Endometrium (tissue), 2 donors: ENCODE results near the gene PPP1R12B.
"Not testable (repeated sequence)": the region's sequence is repeated elsewhere in the genome, so short reads cannot be mapped to it uniquely, and the experiment has no call there.

Source experiments
- FAIRE-seq: peaks from 2 replicates; lab custom pipeline; 2012; peaks lifted over from hg19 to GRCh38; lab: Jason Lieb, UNC
- donor health status: control.
- donor health status: control.

PPP1R12B gene

DNA sequence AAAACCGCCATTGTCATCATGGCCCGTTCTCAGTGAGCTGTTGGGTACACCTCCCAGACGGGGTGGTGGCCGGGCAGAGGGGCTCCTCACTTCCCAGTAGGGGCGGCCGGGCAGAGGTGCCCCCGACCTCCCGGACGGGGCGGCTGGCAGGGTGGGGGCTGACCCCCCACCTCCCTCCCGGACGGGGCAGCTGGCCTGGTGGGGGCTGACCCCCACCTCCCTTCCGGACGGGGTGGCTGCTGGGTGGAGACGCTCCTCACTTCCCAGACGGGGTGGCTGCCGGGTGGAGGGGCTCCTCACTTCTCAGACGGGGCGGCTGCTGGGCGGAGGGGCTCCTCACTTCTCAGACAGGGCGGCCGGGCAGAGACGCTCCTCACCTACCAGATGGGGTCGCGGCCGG lies 103.1 kb downstream of the PPP1R12B start:
- FAIRE-seq: not testable (repeated sequence)

DNA sequence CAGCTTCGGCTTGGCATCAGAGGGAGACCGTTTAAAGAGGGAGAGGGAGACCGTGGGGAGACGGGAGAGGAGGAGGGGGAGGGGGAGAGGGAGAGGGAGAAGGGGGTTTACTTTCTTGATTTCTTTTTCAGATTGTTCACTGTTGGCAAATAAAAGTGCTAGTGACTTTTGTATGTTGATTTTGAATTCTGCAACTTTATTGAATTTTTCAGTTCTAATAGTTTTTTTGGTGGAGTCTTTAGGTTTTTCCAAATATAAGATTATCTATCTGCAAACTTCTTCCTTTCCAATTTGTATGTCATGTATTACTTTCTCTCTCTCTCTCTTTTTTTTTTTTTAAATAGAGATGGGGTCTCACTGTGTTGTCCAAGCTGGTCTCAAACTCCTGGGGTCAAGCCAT lies 104.0 kb downstream of the PPP1R12B start:
- FAIRE-seq: no peak

DNA sequence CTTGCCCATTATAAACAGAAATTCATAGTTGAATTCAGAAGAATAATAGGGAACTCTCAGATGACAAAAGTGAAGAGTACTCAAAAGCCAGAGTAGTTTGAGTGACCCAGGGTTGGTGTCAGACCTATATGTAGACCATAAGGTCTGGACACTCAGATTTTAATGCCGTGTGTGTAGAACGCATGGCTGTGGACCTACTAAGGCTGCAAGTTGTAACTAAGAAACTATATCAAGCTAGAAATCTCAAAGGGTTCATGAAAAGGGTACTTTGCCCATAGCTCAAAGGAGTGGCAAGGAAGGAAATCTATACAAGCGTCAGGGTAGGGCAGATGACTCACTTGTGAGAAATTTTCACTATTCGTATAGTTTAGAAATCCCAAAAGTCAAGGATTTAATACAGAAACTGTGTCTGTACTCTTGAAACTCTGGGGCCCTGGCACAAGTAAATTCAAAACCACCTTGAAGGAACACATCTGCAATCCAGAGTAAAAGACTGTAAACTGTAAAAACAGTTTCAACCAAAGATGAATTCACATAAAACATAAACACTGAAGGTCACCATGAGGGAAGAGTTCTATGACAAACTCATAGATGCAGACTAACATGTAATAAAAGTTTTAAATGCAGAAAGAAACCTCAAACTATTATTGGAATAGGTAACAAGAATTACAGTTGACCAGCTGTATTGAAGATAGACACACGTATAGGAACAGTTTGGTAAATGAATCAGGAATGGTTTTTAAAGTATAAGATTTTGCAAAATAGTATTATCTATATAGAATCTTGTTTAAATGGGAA lies 108.1 kb downstream of the PPP1R12B start:
- not testable (repeated sequence) for FAIRE-seq

DNA sequence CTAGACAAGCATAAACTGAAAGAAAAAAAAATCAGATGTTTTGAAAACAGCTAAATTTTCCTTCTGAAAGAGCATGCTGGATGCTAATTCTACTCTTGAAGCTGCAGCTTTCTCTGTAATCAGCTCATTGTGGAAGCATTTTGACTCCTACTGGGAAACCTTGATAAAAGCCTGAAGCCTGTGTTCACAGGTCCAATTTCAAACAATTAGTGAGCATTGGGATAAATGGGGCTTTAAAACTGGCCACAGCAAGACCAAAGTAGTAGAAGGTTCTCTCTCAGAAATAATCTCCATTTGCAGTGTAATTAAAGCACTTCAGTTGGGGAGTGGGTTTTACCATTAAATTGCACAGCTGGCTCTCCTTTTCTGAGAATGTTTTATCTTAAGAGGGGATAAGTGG lies 110.2 kb downstream of the PPP1R12B start:
- FAIRE-seq: not testable (repeated sequence)

DNA sequence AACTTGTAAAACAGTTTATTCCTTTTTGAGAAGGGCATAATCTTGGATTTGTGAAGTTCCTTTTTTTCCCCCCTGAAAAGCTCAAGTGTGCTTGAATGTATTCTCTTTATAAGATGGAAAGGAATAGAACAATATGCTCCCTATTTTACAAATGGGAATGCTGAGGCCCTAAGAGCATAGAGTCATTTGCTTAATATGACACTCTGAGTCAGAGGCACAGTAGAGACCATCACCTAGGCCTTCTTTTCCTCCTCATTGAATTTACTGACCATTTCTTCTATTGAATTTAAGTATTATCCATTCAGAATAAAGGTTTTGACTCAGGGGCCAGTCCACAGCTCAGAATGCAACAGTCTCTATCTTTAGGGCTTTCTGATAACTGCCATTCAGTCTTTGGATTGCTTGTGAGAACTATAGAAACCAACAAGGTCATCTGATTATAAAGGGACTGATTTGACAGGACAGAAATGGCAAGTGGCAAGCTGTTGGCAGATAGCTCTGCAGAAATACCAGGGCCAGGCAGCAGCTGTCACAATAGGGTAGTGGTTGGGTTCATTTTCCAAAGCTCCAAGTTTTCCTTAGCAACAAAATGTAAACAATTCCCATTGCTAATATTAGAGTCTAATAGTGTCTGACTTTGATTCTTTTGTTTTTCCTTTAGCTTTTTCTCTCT lies 111.1 kb downstream of the PPP1R12B start:
- not testable (repeated sequence) for FAIRE-seq

DNA sequence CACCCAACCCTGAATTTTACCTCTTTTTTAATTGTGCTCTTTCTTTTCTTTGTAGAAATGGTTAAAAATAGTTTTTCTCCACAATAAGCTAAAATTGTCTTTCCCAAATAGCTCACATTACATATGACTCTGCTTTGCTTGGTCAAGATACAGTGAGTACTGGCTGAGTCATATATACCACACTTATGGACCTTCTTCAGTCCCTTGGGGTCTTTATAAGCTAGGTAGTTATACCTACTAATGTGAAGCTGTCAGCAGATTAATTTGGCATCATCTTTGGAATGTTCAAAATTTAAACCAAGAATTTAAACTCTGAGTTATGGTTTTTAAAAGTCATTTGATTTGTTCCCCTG lies 111.6 kb downstream of the PPP1R12B start:
- not testable (repeated sequence) for FAIRE-seq

DNA sequence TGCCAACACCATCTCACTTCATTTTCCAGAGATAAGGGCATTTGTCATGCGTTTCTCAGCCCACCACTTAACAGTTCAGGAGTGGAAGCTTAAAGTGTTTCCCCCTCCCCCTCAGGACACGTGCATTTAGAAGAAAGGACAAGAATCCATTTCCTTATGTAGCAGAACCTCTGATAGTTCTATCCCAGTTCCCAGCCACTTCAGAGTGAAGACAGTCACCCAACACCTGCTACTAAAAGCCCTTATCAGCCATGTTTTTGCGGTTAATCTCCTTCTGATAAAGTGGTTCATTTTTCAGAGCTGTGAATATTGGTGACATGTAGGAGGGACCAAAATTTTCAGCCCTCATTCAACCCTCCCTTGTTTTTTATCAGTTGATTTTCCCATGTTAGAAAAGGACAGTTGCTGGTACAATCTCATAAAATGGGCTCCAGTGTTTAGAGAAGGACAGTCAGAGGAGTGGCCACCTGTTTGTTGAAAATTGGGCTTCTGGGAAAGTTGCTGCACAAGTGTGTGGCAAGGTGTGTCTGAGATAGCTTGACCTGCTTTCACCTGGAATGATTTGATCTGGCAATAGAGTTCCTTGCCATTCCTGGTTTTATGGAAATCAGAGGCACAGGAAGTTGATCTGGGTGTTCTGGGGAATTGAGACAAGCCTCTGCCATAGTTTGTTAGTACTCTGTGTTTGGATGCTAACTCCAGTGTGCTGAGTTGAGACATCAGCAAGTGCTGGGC lies 114.0 kb downstream of the PPP1R12B start:
- no peak for FAIRE-seq

DNA sequence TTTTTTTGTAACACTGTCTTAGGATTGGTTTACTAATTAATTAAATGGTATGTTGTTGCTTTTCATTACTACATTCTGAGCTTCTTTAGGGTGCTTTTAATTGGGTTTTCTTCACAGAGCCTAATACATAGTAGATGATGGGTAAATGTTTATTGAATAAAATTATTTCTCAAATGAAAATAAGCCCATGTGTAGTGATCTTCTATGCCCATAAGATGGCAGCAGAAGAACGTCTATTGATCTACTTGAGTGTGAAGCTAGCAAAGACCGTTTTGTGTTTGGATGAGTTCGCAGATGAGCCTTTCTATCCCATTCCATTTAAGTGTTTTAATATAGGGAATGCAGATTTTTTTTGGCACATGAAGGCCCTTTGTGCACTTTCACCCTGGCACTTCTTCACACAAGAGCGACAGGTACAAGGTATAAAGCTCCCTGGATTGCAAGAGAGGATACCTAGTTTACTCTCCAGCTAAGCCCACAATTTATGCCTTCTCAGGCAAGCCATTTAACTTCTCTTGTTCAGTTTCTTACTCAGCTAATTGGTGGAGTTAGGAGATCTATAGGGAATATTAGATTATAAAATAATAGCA lies 115.7 kb downstream of the PPP1R12B start:
- peak; percentile 76 for FAIRE-seq

DNA sequence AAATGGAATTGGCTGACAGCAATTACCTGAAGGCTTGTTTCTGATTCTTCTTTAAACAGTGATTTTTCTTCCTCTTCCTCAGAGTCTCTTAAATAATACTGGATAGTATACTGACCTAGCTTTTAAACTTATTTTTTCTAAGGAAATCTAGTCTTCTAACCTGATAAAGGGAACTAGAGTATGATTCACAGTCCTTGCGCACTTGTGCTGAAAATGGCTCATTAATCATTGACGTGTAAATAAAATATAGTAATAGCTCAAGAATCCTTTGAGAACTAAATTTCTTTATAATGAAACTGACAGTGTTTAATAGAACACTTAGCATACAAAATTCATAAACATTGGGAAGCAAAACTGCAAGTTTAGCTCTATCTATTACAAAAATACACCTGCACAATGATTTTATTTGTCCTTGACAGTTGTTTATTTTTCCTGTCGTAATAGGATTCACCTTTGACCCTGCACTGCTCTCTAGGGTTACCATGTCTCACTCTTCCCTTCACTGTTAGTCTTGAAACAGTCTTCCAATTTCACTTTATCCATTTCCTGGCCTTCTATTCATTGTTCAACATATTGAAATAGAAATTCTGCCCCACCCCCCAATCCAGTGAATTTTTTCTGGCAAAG lies 117.3 kb downstream of the PPP1R12B start:
- FAIRE-seq: not testable (repeated sequence)

DNA sequence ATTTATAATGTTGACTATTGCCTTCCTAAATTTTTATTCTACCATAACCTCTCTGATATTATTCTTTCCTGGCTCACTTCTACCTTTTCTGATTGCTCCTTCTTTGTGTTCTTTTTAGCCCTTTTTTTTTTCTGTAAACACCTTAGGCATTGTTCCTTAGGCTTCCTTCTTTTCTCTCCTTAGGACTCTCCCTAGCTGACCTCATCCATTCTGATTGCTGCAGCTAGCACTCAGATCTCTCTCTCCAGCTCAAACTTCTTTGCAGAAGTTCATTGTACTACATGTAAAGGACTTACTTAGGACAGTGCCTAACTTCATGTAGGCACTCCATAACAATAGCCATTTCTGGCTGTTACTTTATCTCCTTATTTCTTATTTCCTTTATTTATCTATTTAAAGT lies 117.8 kb downstream of the PPP1R12B start:
- not testable (repeated sequence) for FAIRE-seq

DNA sequence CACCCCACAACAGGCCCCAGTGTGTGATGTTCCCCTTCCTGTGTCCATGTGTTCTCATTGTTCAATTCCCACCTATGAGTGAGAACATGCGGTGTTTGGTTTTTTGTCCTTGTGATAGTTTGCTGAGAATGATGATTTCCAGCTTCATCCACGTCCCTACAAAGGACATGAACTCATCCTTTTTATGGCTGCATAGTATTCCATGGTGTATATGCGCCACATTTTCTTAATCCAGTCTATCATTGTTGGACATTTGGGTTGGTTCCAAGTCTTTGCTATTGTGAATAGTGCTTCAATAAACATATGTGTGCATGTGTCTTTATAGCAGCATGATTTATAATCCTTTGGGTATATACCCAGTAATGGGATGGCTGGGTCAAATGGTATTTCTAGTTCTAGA lies 118.9 kb downstream of the PPP1R12B start:
- not testable (repeated sequence) for FAIRE-seq

DNA sequence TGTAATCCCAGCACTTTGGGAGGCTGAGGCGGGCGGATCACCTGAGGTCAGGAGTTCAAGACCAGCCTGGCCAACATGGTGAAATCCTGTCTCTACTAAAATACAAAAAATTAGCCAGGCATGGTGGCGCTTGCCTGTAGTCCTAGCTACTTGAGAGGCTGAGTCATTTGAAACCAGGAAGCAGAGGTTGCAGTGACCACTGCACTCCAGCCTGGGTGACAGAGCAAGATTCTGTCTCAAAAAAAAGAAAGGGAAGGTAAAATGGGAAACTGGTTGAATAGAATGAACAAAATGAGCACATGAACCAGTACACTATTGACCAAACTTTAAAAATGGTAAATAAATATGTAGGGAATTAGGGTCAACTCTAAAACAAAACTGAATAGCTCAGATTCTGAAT lies 120.2 kb downstream of the PPP1R12B start:
- not testable (repeated sequence) for FAIRE-seq

DNA sequence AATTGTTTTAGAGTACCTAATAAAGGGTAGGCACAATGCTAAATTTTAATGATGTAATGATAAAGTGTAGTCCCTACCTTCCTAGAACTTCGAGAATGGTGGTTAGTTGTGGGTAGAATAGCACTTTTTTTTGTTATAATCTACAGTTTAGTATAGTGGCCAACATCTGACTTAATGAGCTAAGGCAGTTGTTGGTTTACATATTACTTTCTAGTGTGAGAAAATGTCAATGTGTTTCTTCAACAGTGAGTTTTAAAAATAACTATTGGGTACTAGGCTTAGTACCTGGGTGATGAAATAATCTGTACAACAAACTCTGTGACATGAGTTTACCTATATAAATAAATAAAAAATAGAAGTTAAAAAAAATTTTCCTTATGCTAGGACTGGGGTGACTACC lies 120.6 kb downstream of the PPP1R12B start:
- FAIRE-seq: not testable (repeated sequence)

DNA sequence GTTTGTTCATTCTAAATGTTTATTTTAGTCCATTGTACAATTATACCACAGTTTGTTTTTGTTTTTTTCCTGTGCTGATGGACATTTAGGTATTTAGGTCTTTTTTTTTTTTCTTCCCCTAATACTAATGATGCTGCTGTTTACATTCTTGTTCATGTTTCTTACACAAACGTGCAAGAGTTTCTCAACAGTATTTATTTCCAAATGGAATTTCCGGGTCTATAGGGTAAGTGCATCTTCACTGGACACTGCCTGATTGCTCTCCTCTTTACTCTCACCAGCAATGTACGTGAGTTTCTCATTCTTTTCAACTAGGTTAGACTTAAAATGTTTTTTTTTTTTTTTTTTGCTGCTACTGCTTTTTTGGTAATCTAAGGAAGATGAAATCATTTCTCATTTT lies 122.7 kb downstream of the PPP1R12B start:
- no peak for FAIRE-seq

DNA sequence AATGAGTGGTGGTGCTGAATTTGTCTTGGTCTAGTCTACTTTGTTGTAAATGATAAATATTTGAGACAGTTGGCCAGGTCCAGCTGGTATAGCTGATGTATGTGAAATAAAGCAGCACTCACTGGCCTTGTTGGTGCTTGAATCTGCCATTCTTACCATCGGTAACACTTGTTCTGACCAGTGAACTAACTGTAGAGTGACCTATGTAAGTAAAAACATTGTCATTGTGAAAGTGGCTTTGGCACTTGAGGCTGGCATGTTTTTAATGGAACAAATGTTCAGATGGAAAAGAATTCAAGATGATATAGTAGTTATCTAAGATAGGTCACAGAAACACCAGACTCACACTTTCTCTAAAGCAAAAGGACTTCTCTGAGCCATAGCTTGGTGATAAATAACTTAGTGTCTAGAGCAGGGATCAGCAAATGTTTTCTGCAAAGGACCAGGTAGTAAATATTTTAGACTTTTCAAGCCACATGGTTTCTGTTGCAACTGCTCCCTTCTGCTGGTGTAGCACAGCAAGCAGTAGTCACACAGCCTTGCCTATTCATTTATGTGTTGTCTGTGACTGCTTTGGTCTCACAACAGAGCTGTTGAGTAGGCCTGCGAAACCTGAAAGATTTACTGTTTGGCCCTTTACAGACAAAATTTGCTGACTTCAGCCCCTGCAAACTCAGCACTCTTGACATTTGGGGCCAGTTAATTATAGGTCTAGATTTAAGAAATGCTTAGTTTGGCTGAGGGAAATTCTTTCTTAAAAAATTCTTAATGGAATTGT lies 124.0 kb downstream of the PPP1R12B start:
- FAIRE-seq: not testable (repeated sequence)

DNA sequence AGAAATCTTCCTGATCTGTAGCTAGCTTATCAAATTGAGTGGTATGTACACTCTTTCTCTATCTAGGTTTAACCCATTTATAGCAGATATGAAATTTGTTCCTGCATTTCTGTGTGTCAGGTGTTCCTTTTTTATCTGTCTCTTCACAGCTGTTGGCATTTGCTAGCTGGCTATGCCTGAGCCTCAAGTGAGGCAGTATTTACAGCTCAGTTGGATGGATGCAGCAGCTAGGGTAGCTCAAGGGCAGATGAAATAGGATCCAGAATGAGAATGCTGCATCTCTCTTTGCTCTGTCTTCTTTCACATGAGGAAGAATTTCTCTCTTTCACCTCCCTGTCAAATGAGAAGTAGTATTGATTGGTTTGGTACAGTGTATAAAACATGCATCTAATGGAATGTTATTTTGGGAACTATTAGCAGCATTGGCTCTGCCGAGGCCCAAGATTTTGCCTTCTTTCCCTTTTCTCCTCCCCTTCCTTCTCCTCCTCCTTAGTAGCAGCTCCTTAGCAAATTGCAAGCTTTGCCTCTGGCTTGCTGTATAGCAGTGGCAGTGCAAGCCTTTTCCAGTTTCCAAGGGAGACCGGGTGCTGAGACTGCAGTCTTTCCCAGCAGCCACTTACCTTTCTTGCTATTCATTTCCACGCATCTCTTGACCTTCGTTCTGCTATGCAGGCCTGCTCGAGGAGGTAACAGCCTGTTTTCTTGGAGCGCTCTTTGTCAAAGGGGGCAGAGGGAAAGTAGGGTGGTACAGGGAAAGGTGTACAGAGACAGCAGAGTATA lies 125.0 kb downstream of the PPP1R12B start:
- FAIRE-seq: not testable (repeated sequence)

DNA sequence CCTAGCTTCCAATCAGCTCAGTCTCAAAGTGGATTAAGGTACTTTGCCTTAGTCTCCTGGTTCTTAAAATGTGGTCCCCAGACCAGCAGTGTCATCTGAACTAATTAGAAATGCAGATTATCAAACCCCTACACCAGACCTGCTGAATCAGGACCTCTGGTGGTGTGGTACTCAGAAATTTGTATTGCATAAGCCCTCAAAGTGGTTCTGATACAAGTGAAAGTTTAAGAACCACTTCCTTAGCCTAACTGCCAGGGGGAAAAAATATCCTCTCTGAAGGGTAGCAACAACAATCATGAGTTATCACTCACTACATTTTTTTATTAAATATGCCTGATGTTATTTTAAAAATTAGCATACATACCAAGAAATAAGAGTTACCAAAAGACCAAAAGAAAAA lies 131.2 kb downstream of the PPP1R12B start:
- not testable (repeated sequence) for FAIRE-seq

DNA sequence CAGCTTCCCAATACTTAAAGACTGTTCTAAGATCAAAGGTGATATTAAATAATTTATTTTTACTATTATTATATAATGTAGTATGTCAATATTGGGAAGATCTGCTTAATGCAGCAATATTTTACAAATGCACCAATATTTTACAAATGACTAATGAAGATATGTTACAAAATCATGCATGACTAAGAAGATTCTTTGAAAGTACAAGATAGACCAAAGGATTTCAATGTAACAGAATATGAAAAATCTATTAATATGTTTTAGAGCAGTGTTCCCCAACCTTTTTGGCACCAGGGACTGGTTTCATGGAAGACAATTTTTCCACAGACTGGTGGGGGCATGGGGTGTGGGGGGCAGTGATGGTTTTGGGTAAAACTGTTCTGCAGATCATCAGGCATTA lies 132.1 kb downstream of the PPP1R12B start:
- FAIRE-seq: not testable (repeated sequence)

DNA sequence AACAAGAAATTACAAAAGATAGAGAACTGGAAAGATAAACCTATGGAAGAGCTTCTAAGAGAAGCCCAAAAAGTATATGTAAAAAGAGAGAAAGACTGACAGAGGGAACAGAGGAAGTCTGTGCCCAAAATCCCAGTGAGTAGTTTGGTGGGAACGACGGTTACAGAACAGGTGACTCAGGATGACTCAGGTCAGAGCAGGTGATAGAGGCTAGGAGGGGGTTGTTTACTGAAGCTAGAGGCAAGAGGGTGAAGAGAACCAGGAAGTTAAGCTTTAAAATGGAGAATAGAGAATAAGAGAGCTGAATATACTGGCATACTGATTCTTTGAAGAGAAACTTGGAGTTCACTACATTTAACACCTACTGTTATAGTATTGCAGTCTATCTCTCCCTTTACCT lies 134.9 kb downstream of the PPP1R12B start:
- not testable (repeated sequence) for FAIRE-seq

DNA sequence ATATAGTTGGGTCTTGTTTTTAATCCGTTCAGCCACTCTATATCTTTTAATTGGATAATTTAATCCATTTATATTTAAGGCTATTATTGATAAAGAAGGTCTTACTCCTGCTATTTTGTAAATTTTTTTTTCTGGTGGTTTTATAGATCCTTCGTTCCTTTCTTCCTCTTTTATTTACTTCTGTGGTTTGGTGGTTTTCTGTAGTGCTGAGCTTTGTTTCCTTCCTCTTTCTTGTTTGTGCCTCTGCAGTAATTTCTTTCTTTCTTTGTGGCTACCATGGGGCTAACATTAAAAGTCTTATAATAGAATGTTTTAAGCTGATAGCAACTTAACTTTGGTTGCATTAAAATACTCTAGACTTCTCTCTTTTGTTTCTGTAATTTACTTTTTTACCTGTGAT lies 135.5 kb downstream of the PPP1R12B start:
- FAIRE-seq: not testable (repeated sequence)
